WTC11 (cell line): ENCODE results near the gene TAF15. TPM values are rescaled to one million over a fixed set of nuclear protein-coding genes. Genes with fewer than 3 reads are reported as not detected.

Source experiments
- ATAC-seq: fragments of 200-7000 bp; cut with Tn5 transposase; 2 replicates; pipeline ENCODE4 v1.10.0; 2021; ENCODE audit warnings: mild to moderate bottlenecking, moderate library complexity
- CTCF ChIA-PET: fragments of 300-600 bp; sonication (Branson Sonifier 250); formaldehyde crosslinking; loops from one replicate; lab custom pipeline; 2021; ENCODE audit warnings: antibody characterized with exemption; lab: Charles Lee
- POLR2A ChIA-PET: fragments of 350-600 bp; sonication (Branson Sonifier 250); formaldehyde crosslinking; loops from one replicate; lab custom pipeline; 2021; ENCODE audit warnings: antibody characterized with exemption; lab: Charles Lee
- DNase-seq: peaks from one replicate; pipeline ENCODE4 v3.0.0; 2021; ENCODE audit warnings: low spot score
- H3K27ac Mint-ChIP-seq: 2 replicates; pipeline ENCODE4 v1.8.0; 2021; ENCODE audit warnings: mixed read lengths
- H3K27me3 Mint-ChIP-seq: 2 replicates; pipeline ENCODE4 v1.8.0; 2021; ENCODE audit warnings: low read depth, mild to moderate bottlenecking, moderate library complexity, mixed read lengths
- H3K36me3 Mint-ChIP-seq: 2 replicates; pipeline ENCODE4 v1.8.0; 2021; ENCODE audit warnings: mixed read lengths
- H3K4me1 Mint-ChIP-seq: 2 replicates; pipeline ENCODE4 v1.8.0; 2022; ENCODE audit warnings: mixed read lengths
- H3K4me3 Mint-ChIP-seq: 2 replicates; pipeline ENCODE4 v1.8.0; 2021; ENCODE audit warnings: mild to moderate bottlenecking, moderate library complexity, mixed read lengths
- H3K9me3 Mint-ChIP-seq: 2 replicates; pipeline ENCODE4 v1.8.0; 2021; ENCODE audit warnings: mixed read lengths
- ARID4B ChIP-seq: sonication (generic); formaldehyde crosslinking; IDR thresholded peaks from 2 replicates; pipeline ENCODE4 v1.8.0; 2023; ENCODE audit warnings: missing genetic modification reagents, mild to moderate bottlenecking, borderline replicate concordance
- ATF3 ChIP-seq: sonication (generic); formaldehyde crosslinking; conservative IDR thresholded peaks from 2 replicates; pipeline ENCODE4 v1.8.1; 2022; ENCODE audit warnings: mild to moderate bottlenecking, missing genetic modification reagents
- CBFB ChIP-seq: sonication (generic); formaldehyde crosslinking; IDR thresholded peaks from 2 replicates; pipeline ENCODE4 v1.8.1; 2022; ENCODE audit warnings: mild to moderate bottlenecking, low read depth, missing genetic modification reagents
- CTCF ChIP-seq: fragments of 200-600 bp; IDR thresholded peaks from 2 replicates; pipeline ENCODE4 v1.8.0; 2022; ENCODE audit warnings: antibody characterized with exemption
- E2F1 ChIP-seq: sonication (generic); formaldehyde crosslinking; IDR thresholded peaks from 2 replicates; pipeline ENCODE4 v1.8.0; 2022; ENCODE audit warnings: mild to moderate bottlenecking, missing genetic modification reagents
- E2F5 ChIP-seq: sonication (generic); formaldehyde crosslinking; IDR thresholded peaks from 2 replicates; pipeline ENCODE4 v1.8.1; 2022; ENCODE audit warnings: mild to moderate bottlenecking, moderate library complexity, missing genetic modification reagents
- ETV6 ChIP-seq: sonication (generic); formaldehyde crosslinking; IDR thresholded peaks from 2 replicates; pipeline ENCODE4 v1.8.1; 2022; ENCODE audit warnings: mild to moderate bottlenecking, missing genetic modification reagents
- FOXP4 ChIP-seq: sonication (generic); formaldehyde crosslinking; IDR thresholded peaks from 2 replicates; pipeline ENCODE4 v1.8.0; 2022; ENCODE audit warnings: mild to moderate bottlenecking, missing genetic modification reagents
- JUN ChIP-seq: sonication (generic); formaldehyde crosslinking; IDR thresholded peaks from 2 replicates; pipeline ENCODE4 v1.8.0; 2023; ENCODE audit warnings: mild to moderate bottlenecking, missing genetic modification reagents
- NFATC4 ChIP-seq: fragments of 250-450 bp; sonication (Bioruptor Pico); IDR thresholded peaks from 2 replicates; pipeline ENCODE4 v1.9.0; 2021; ENCODE audit warnings: mild to moderate bottlenecking
- NFE2L1 ChIP-seq: sonication (generic); formaldehyde crosslinking; IDR thresholded peaks from 2 replicates; pipeline ENCODE4 v1.8.1; 2023; ENCODE audit warnings: missing genetic modification reagents
- NFYB ChIP-seq: sonication (generic); formaldehyde crosslinking; conservative IDR thresholded peaks from 2 replicates; pipeline ENCODE4 v1.8.0; 2022; ENCODE audit warnings: low read depth, missing genetic modification reagents
- RELA ChIP-seq: sonication (generic); formaldehyde crosslinking; IDR thresholded peaks from 2 replicates; pipeline ENCODE4 v1.8.1; 2022; ENCODE audit warnings: missing genetic modification reagents, mild to moderate bottlenecking, borderline replicate concordance
- TCF7 ChIP-seq: sonication (generic); formaldehyde crosslinking; IDR thresholded peaks from 2 replicates; pipeline ENCODE4 v1.8.0; 2022; ENCODE audit warnings: mild to moderate bottlenecking, low read depth, missing genetic modification reagents, moderate library complexity
- TEAD4 ChIP-seq: sonication (generic); formaldehyde crosslinking; IDR thresholded peaks from 2 replicates; pipeline ENCODE4 v1.8.0; 2022; ENCODE audit warnings: mild to moderate bottlenecking, missing genetic modification reagents
- ZMAT4 ChIP-seq: fragments of 250-450 bp; sonication (Bioruptor Pico); IDR thresholded peaks from 2 replicates; pipeline ENCODE4 v1.9.0; 2021; ENCODE audit warnings: mild to moderate bottlenecking
- ZNF121 ChIP-seq: sonication (generic); formaldehyde crosslinking; IDR thresholded peaks from 2 replicates; pipeline ENCODE4 v1.8.0; 2023; ENCODE audit warnings: missing genetic modification reagents
- ZNF219 ChIP-seq: sonication (generic); formaldehyde crosslinking; IDR thresholded peaks from 2 replicates; pipeline ENCODE4 v1.8.0; 2023; ENCODE audit warnings: missing genetic modification reagents, mild to moderate bottlenecking, borderline replicate concordance
- ZNF396 ChIP-seq: fragments of 250-450 bp; sonication (Bioruptor Pico); IDR thresholded peaks from 2 replicates; pipeline ENCODE4 v1.8.0; 2021; ENCODE audit warnings: mild to moderate bottlenecking, moderate library complexity, borderline replicate concordance
- ZNF423 ChIP-seq: fragments of 250-450 bp; sonication (Bioruptor Pico); IDR thresholded peaks from 2 replicates; pipeline ENCODE4 v2.1.2; 2022; ENCODE audit warnings: mild to moderate bottlenecking, moderate library complexity
- total RNA-seq: library from RNA; stranded (reverse); gene quantifications from 3 replicates; pipeline ENCODE4 v1.2.3, GENCODE V29; 2021
- TF ChIP-seq, protein P1 (sequence below): sonication (generic); formaldehyde crosslinking; IDR thresholded peaks from 2 replicates; pipeline ENCODE4 v1.8.1; 2022; ENCODE audit warnings: low read depth, mild to moderate bottlenecking, moderate library complexity, missing genetic modification reagents, borderline replicate concordance
- TF ChIP-seq, protein P2 (sequence below): fragments of 250-450 bp; sonication (Bioruptor Pico); conservative IDR thresholded peaks from 2 replicates; pipeline ENCODE4 v1.9.0; 2021; ENCODE audit warnings: mild to moderate bottlenecking

Gene TAF15
- total RNA-seq, 1 experiment from 2014 or later: 273 TPM

- TF ChIP-seq ARID4B (CRISPR knock-in tag) (no peak), ZNF121 (CRISPR knock-in tag) (no peak), ZNF423 (CRISPR knock-in tag) (no peak), ETV6 (no peak), CTCF (no peak), E2F1 (no peak)
- TF ChIP-seq, protein P1, sequence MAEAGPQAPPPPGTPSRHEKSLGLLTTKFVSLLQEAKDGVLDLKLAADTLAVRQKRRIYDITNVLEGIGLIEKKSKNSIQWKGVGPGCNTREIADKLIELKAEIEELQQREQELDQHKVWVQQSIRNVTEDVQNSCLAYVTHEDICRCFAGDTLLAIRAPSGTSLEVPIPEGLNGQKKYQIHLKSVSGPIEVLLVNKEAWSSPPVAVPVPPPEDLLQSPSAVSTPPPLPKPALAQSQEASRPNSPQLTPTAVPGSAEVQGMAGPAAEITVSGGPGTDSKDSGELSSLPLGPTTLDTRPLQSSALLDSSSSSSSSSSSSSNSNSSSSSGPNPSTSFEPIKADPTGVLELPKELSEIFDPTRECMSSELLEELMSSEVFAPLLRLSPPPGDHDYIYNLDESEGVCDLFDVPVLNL: no peak
These were observed 36.9 kb downstream of the TAF15 start (continued) for GRCh38 chr17:35846055-35846809.

- H3K4me3 Mint-ChIP-seq: no peak overlapping the region
- ChIA-PET POLR2A (no interaction called here), CTCF (no interaction called here)
- no peak for ATAC-seq
- no peaks in the 10 kb centered on the region for H3K9me3 Mint-ChIP-seq
- peaks cover 63% of the 10 kb centered on the region for H3K36me3 Mint-ChIP-seq
- H3K27ac Mint-ChIP-seq: no peak overlapping the region
- no peak for DNase-seq
- H3K4me1 Mint-ChIP-seq: peaks cover 14% of the 10 kb centered on the region
- H3K27me3 Mint-ChIP-seq: no peaks in the 10 kb centered on the region
- TF ChIP-seq NFATC4 (CRISPR knock-in tag) (no peak), ZMAT4 (CRISPR knock-in tag) (no peak), NFYB (CRISPR knock-in tag) (no peak), E2F5 (CRISPR knock-in tag) (no peak), TEAD4 (CRISPR knock-in tag) (no peak), TCF7 (no peak), NFE2L1 (CRISPR knock-in tag) (no peak), ZNF396 (CRISPR knock-in tag) (no peak), CBFB (CRISPR knock-in tag) (no peak), ZNF219 (CRISPR knock-in tag) (no peak), FOXP4 (no peak), ATF3 (CRISPR knock-in tag) (no peak), JUN (CRISPR knock-in tag) (no peak), RELA (no peak)
- TF ChIP-seq, protein P2, sequence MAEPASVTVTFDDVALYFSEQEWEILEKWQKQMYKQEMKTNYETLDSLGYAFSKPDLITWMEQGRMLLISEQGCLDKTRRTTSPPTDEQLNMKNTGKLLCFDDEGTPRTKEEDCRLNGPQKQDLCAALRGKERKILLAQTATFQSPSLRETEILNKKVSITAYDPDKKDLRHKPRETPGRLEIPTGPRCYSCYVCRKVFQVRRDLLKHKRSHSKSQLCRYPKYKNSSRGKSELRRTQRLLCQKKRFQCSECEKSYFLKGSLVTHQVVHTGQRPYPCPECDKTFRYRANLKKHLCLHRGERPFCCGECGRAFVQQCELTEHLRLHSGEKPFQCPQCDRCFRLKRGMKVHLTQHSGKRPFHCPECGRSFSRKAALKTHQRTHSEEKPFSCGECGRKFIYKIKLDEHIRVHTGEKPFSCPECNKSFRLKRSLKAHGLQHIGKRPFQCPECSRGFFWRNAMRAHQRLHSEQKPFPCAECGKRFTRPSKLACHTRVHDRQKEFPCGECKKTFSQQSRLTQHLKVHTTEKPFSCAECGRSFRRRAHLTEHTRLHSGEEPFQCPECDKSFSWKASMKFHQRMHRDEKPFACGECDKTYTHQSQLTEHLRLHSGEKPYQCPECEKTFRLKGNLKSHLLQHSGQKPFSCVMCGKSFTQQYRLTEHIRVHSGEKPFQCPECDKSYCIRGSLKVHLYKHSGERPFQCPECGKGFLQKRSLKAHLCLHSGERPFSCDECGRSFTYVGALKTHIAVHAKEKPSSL (CRISPR knock-in tag): no peak
These were observed 37.7 kb downstream of the TAF15 start for GRCh38 chr17:35847006-35847405.
